ENCODE measurements around the gene GOLGA6L24.
"Not testable (repeated sequence)": the region's sequence is repeated elsewhere in the genome, so short reads cannot be mapped to it uniquely, and the experiment has no call there.

DNA sequence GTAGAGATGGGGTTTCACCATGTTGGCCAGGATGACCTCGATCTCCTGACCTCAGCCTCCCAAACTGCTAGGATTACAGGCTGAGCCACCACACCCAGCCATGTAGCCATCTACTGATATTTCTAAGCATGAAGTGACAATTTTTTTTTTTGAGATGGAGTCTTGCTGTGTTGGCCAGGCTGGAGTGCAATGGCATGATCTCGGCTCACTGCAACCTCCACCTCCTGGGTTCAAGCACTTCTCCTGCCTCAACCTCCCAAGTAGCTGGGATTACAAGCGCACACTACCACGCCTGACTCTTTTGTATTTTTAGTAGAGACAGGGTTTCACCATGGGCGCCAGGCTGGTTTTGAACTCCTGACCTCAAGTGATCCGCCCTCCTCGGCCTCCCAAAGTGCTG, 40.9 kb downstream of the GOLGA6L24 start:
- TF ChIP-seq, protein P1, sequence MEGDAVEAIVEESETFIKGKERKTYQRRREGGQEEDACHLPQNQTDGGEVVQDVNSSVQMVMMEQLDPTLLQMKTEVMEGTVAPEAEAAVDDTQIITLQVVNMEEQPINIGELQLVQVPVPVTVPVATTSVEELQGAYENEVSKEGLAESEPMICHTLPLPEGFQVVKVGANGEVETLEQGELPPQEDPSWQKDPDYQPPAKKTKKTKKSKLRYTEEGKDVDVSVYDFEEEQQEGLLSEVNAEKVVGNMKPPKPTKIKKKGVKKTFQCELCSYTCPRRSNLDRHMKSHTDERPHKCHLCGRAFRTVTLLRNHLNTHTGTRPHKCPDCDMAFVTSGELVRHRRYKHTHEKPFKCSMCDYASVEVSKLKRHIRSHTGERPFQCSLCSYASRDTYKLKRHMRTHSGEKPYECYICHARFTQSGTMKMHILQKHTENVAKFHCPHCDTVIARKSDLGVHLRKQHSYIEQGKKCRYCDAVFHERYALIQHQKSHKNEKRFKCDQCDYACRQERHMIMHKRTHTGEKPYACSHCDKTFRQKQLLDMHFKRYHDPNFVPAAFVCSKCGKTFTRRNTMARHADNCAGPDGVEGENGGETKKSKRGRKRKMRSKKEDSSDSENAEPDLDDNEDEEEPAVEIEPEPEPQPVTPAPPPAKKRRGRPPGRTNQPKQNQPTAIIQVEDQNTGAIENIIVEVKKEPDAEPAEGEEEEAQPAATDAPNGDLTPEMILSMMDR (conservative IDR thresholded peaks at IDR 0.05; ENCODE audit: low read length): not testable (repeated sequence)
- not testable (repeated sequence) for TF ChIP-seq EZH2phosphoT487 (IDR thresholded peaks at IDR 0.05; ENCODE audit: borderline replicate concordance)
